HEK293 (cell line): ENCODE measurements around the gene PSORS1C2.
A peak's percentile ranks its signal among the peaks of the same experiment; 100 is the strongest.

ENCODE experiments used
- CTCF ChIA-PET: fragments of 350-600 bp; formaldehyde crosslinking; extraction: SDS; loops from one replicate; lab custom pipeline; 2021; ENCODE audit warnings: antibody characterized with exemption; lab: Yijun Ruan, JAX
- POLR2A ChIA-PET: fragments of 300-600 bp; formaldehyde crosslinking; extraction: SDS; loops from one replicate; lab custom pipeline; 2020; ENCODE audit warnings: antibody characterized with exemption, inconsistent platforms; lab: Yijun Ruan, JAX
- H3K27ac ChIP-seq: fragments of 200-500 bp; sonication (Bioruptor generic); 2 replicates; pipeline ENCODE4 v1.5.1; 2014; ENCODE audit warnings: low read depth, low read length, control low read depth, inconsistent platforms; ENCODE audit errors: extremely low read depth
- H3K36me3 ChIP-seq, 2 experiments: fragments of 200-500 bp in 1 of 2; sonication (Bioruptor generic) in 1 of 2; 1 replicate in 1 of 2; 2 replicates in 1 of 2; pipeline ENCODE4 v1.5.1; 2014 to 2017; ENCODE audit warnings: inconsistent platforms in 2 of 2, low read length in 2 of 2; ENCODE audit not compliant: control insufficient read depth in 2 of 2, insufficient read depth in 1 of 2
- H3K4me1 ChIP-seq: fragments of 200-500 bp; sonication (Bioruptor generic); 2 replicates; pipeline ENCODE4 v1.5.1; 2014; ENCODE audit warnings: mild to moderate bottlenecking, low read length, inconsistent platforms; ENCODE audit not compliant: control insufficient read depth, insufficient read depth
- H3K4me3 ChIP-seq: 2 replicates; pipeline ENCODE4 v1.5.1; 2011; ENCODE audit warnings: low read depth, mild to moderate bottlenecking, control low read depth, low read length, moderate library complexity
- H3K9me3 ChIP-seq: fragments of 200-500 bp; sonication (Bioruptor generic); 2 replicates; pipeline ENCODE4 v1.5.1; 2014; ENCODE audit warnings: low read depth, low read length, inconsistent platforms; ENCODE audit not compliant: control insufficient read depth, insufficient read depth
- GLI4 ChIP-seq: fragments of 450-650 bp; formaldehyde crosslinking; IDR thresholded peaks from 2 replicates; pipeline ENCODE4 v1.5.1; 2016; ENCODE audit warnings: missing biosample characterization, missing genetic modification characterization
- HOXC10 ChIP-seq: sonication (generic); formaldehyde crosslinking; IDR thresholded peaks from 2 replicates; pipeline ENCODE4 v1.8.1; 2023; ENCODE audit warnings: mild to moderate bottlenecking, missing genetic modification reagents
- IKZF3 ChIP-seq: fragments of 450-650 bp; IDR thresholded peaks from 2 replicates; pipeline ENCODE4 v1.5.0; 2018; ENCODE audit warnings: missing biosample characterization, mild to moderate bottlenecking, missing genetic modification characterization, moderate library complexity
- KLF16 ChIP-seq: fragments of 450-650 bp; formaldehyde crosslinking; IDR thresholded peaks from 2 replicates; pipeline ENCODE4 v1.5.1; 2017; ENCODE audit warnings: missing biosample characterization, missing genetic modification characterization
- KLF8 ChIP-seq: fragments of 450-650 bp; formaldehyde crosslinking; IDR thresholded peaks from 2 replicates; pipeline ENCODE4 v1.5.1; 2016; ENCODE audit warnings: missing biosample characterization, missing genetic modification characterization
- OSR2 ChIP-seq: fragments of 450-650 bp; formaldehyde crosslinking; IDR thresholded peaks from 2 replicates; pipeline ENCODE4 v1.5.1; 2016; ENCODE audit warnings: missing biosample characterization, missing genetic modification characterization
- PRDM1 ChIP-seq: fragments of 450-650 bp; formaldehyde crosslinking; IDR thresholded peaks from 2 replicates; pipeline ENCODE4; 2016; ENCODE audit warnings: missing biosample characterization, missing genetic modification characterization
- SCRT2 ChIP-seq: fragments of 450-650 bp; formaldehyde crosslinking; IDR thresholded peaks from 2 replicates; pipeline ENCODE4 v1.5.1; 2016; ENCODE audit warnings: missing biosample characterization, missing genetic modification characterization
- SP2 ChIP-seq: fragments of 450-650 bp; formaldehyde crosslinking; IDR thresholded peaks from 2 replicates; pipeline ENCODE4 v1.5.1; 2016; ENCODE audit warnings: missing biosample characterization, missing genetic modification characterization
- TCF7L2 ChIP-seq: IDR thresholded peaks from 2 replicates; pipeline ENCODE4 v1.6.1; 2011; ENCODE audit warnings: low read depth, mild to moderate bottlenecking, inconsistent platforms, low read length, moderate library complexity, borderline replicate concordance
- ZBTB1 ChIP-seq: fragments of 450-650 bp; formaldehyde crosslinking; IDR thresholded peaks from 2 replicates; pipeline ENCODE4 v1.5.1; 2016; ENCODE audit warnings: missing biosample characterization, missing genetic modification characterization
- ZBTB21 ChIP-seq: fragments of 450-650 bp; formaldehyde crosslinking; IDR thresholded peaks from 2 replicates; pipeline ENCODE4 v1.5.1; 2017; ENCODE audit warnings: missing biosample characterization, missing genetic modification characterization
- ZBTB48 ChIP-seq: fragments of 450-650 bp; formaldehyde crosslinking; IDR thresholded peaks from 2 replicates; pipeline ENCODE4 v1.5.1; 2016; ENCODE audit warnings: missing biosample characterization, missing genetic modification characterization
- ZEB2 ChIP-seq: fragments of 450-650 bp; formaldehyde crosslinking; IDR thresholded peaks from 2 replicates; pipeline ENCODE4 v1.5.1; 2016; ENCODE audit warnings: missing biosample characterization, missing genetic modification characterization
- ZNF394 ChIP-seq: fragments of 450-650 bp; formaldehyde crosslinking; IDR thresholded peaks from 2 replicates; pipeline ENCODE4 v1.5.1; 2016; ENCODE audit warnings: missing biosample characterization, missing genetic modification characterization, mild to moderate bottlenecking, moderate library complexity, borderline replicate concordance
- ZNF558 ChIP-seq: fragments of 450-650 bp; formaldehyde crosslinking; IDR thresholded peaks from 2 replicates; pipeline ENCODE4 v1.5.1; 2016; ENCODE audit warnings: missing biosample characterization, missing genetic modification characterization
- ZNF571 ChIP-seq: fragments of 450-650 bp; formaldehyde crosslinking; IDR thresholded peaks from 2 replicates; pipeline ENCODE4 v1.5.0; 2017; ENCODE audit warnings: missing biosample characterization, missing genetic modification characterization
- ZNF600 ChIP-seq: fragments of 450-650 bp; formaldehyde crosslinking; IDR thresholded peaks from 2 replicates; pipeline ENCODE4 v1.5.1; 2016; ENCODE audit warnings: missing biosample characterization, missing genetic modification characterization
- ZNF621 ChIP-seq: fragments of 450-650 bp; formaldehyde crosslinking; IDR thresholded peaks from 2 replicates; pipeline ENCODE4 v1.5.1; 2017; ENCODE audit warnings: missing biosample characterization, missing genetic modification characterization
- ZNF747 ChIP-seq: fragments of 450-650 bp; formaldehyde crosslinking; IDR thresholded peaks from 2 replicates; pipeline ENCODE4 v1.5.1; 2016; ENCODE audit warnings: missing biosample characterization, missing genetic modification characterization
- ZNF768 ChIP-seq: fragments of 450-650 bp; formaldehyde crosslinking; IDR thresholded peaks from 2 replicates; pipeline ENCODE4 v1.5.1; 2018; ENCODE audit warnings: missing biosample characterization, mild to moderate bottlenecking, missing genetic modification characterization
- ZNF777 ChIP-seq: fragments of 450-650 bp; formaldehyde crosslinking; IDR thresholded peaks from 2 replicates; pipeline ENCODE4 v1.5.1; 2017; ENCODE audit warnings: missing biosample characterization, missing genetic modification characterization, borderline replicate concordance
- ZNF843 ChIP-seq: fragments of 450-650 bp; formaldehyde crosslinking; IDR thresholded peaks from 2 replicates; pipeline ENCODE4 v1.5.1; 2016; ENCODE audit warnings: missing biosample characterization, missing genetic modification characterization
- TF ChIP-seq, protein P1 (sequence below): fragments of 450-650 bp; formaldehyde crosslinking; optimal IDR thresholded peaks from 2 replicates; pipeline ENCODE3; 2016; ENCODE audit warnings: missing biosample characterization, mild to moderate bottlenecking, missing genetic modification characterization
- TF ChIP-seq, protein P2 (sequence below): fragments of 450-650 bp; formaldehyde crosslinking; IDR thresholded peaks from 2 replicates; pipeline ENCODE4 v1.5.1; 2016; ENCODE audit warnings: missing biosample characterization, missing genetic modification characterization
- TF ChIP-seq, protein P3 (sequence below): fragments of 450-650 bp; formaldehyde crosslinking; IDR thresholded peaks from 2 replicates; pipeline ENCODE4 v1.5.1; 2016; ENCODE audit warnings: missing biosample characterization, missing genetic modification characterization, borderline replicate concordance

Gene PSORS1C2

GRCh38 chr6:31125162-31125561, 13.7 kb downstream of the PSORS1C2 start (continued):
- TF ChIP-seq, protein P1, sequence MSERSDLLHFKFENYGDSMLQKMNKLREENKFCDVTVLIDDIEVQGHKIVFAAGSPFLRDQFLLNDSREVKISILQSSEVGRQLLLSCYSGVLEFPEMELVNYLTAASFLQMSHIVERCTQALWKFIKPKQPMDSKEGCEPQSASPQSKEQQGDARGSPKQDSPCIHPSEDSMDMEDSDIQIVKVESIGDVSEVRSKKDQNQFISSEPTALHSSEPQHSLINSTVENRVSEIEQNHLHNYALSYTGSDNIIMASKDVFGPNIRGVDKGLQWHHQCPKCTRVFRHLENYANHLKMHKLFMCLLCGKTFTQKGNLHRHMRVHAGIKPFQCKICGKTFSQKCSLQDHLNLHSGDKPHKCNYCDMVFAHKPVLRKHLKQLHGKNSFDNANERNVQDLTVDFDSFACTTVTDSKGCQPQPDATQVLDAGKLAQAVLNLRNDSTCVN (tag by site-specific recombination) = no peak
- TF ChIP-seq ZNF777 (no peak), PRDM1 (tag by site-specific recombination) (no peak), GLI4 (tag by site-specific recombination) (no peak), ZNF571 (tag by site-specific recombination) (no peak), ZNF621 (tag by site-specific recombination) (no peak)

- CTCF ChIA-PET = interaction anchor here (1.0 to 11.3 kb wide), 3 partner anchors 36 to 244 kb away, joined by 3 to 100 read pairs (median 11); no protein-coding TSS in a partner anchor
- Histone ChIP-seq H3K9me3 (no peaks in the 10 kb centered on the region), H3K27ac (no peak overlapping the region), H3K4me1 (peaks cover 10% of the 10 kb centered on the region), H3K4me3 (no peak overlapping the region), H3K36me3 (no peaks in the 10 kb centered on the region)
- POLR2A ChIA-PET = no interaction called here
- 0 out of 2 replicates have a peak, but pooled peaks have one; percentile 22 for TF ChIP-seq KLF8 (tag by site-specific recombination)
- no peak for TF ChIP-seq ZNF768 (tag by site-specific recombination)
- 0 out of 2 replicates have a peak, but pooled peaks have one; percentile 16 for TF ChIP-seq ZNF843
- TF ChIP-seq KLF16 (tag by site-specific recombination) = peak; percentile 63; the same call in 1 of the 2 replicates
- 0 out of 2 replicates have a peak, but pooled peaks have one; percentile 20 for TF ChIP-seq ZBTB48 (tag by site-specific recombination)
- TF ChIP-seq ZEB2 (tag by site-specific recombination) = peak; percentile 49; the same call in 1 of the 2 replicates
- TF ChIP-seq TCF7L2 = no peak
- TF ChIP-seq ZBTB1 (tag by site-specific recombination) = no peak
- TF ChIP-seq ZBTB21 (tag by site-specific recombination) = peak; percentile 46; the same call in 1 of the 2 replicates
- no peak for TF ChIP-seq HOXC10
- TF ChIP-seq SP2 (tag by site-specific recombination) = peak; percentile 4; the same call in 1 of the 2 replicates
- TF ChIP-seq, protein P2, sequence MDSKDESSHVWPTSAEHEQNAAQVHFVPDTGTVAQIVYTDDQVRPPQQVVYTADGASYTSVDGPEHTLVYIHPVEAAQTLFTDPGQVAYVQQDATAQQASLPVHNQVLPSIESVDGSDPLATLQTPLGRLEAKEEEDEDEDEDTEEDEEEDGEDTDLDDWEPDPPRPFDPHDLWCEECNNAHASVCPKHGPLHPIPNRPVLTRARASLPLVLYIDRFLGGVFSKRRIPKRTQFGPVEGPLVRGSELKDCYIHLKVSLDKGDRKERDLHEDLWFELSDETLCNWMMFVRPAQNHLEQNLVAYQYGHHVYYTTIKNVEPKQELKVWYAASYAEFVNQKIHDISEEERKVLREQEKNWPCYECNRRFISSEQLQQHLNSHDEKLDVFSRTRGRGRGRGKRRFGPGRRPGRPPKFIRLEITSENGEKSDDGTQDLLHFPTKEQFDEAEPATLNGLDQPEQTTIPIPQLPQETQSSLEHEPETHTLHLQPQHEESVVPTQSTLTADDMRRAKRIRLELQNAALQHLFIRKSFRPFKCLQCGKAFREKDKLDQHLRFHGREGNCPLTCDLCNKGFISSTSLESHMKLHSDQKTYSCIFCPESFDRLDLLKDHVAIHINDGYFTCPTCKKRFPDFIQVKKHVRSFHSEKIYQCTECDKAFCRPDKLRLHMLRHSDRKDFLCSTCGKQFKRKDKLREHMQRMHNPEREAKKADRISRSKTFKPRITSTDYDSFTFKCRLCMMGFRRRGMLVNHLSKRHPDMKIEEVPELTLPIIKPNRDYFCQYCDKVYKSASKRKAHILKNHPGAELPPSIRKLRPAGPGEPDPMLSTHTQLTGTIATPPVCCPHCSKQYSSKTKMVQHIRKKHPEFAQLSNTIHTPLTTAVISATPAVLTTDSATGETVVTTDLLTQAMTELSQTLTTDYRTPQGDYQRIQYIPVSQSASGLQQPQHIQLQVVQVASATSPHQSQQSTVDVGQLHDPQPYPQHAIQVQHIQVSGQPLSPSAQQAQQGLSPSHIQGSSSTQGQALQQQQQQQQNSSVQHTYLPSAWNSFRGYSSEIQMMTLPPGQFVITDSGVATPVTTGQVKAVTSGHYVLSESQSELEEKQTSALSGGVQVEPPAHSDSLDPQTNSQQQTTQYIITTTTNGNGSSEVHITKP (tag by site-specific recombination) = peak; percentile 65
- TF ChIP-seq ZNF600 (tag by site-specific recombination) = peak; percentile 93
- peak; percentile 23; the same call in 1 of the 2 replicates for TF ChIP-seq ZNF394
- TF ChIP-seq, protein P3, sequence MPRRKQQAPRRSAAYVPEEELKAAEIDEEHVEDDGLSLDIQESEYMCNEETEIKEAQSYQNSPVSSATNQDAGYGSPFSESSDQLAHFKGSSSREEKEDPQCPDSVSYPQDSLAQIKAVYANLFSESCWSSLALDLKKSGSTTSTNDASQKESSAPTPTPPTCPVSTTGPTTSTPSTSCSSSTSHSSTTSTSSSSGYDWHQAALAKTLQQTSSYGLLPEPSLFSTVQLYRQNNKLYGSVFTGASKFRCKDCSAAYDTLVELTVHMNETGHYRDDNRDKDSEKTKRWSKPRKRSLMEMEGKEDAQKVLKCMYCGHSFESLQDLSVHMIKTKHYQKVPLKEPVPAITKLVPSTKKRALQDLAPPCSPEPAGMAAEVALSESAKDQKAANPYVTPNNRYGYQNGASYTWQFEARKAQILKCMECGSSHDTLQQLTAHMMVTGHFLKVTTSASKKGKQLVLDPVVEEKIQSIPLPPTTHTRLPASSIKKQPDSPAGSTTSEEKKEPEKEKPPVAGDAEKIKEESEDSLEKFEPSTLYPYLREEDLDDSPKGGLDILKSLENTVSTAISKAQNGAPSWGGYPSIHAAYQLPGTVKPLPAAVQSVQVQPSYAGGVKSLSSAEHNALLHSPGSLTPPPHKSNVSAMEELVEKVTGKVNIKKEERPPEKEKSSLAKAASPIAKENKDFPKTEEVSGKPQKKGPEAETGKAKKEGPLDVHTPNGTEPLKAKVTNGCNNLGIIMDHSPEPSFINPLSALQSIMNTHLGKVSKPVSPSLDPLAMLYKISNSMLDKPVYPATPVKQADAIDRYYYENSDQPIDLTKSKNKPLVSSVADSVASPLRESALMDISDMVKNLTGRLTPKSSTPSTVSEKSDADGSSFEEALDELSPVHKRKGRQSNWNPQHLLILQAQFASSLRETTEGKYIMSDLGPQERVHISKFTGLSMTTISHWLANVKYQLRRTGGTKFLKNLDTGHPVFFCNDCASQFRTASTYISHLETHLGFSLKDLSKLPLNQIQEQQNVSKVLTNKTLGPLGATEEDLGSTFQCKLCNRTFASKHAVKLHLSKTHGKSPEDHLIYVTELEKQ (tag by site-specific recombination) = peak; percentile 48; the same call in 1 of the 2 replicates
- peak; percentile 74 for TF ChIP-seq OSR2 (tag by site-specific recombination)
- peak; percentile 66 for TF ChIP-seq PRDM1 (tag by site-specific recombination)
- TF ChIP-seq IKZF3 (tag by site-specific recombination) = peak; percentile 52; the same call in 1 of the 2 replicates
- peak; percentile 67; the same call in 1 of the 2 replicates for TF ChIP-seq ZNF558 (tag by site-specific recombination)
- peak; percentile 72; the same call in 1 of the 2 replicates for TF ChIP-seq SCRT2 (tag by site-specific recombination)
- TF ChIP-seq ZNF747 (tag by site-specific recombination) = no peak
These were observed 15.8 kb downstream of the PSORS1C2 start for GRCh38 chr6:31122791-31123706.
